ENCODE measurements around the gene NBPF8.
"Not testable (repeated sequence)": the region's sequence is repeated elsewhere in the genome, so short reads cannot be mapped to it uniquely, and the experiment has no call there.

The NBPF8 gene, protein sequence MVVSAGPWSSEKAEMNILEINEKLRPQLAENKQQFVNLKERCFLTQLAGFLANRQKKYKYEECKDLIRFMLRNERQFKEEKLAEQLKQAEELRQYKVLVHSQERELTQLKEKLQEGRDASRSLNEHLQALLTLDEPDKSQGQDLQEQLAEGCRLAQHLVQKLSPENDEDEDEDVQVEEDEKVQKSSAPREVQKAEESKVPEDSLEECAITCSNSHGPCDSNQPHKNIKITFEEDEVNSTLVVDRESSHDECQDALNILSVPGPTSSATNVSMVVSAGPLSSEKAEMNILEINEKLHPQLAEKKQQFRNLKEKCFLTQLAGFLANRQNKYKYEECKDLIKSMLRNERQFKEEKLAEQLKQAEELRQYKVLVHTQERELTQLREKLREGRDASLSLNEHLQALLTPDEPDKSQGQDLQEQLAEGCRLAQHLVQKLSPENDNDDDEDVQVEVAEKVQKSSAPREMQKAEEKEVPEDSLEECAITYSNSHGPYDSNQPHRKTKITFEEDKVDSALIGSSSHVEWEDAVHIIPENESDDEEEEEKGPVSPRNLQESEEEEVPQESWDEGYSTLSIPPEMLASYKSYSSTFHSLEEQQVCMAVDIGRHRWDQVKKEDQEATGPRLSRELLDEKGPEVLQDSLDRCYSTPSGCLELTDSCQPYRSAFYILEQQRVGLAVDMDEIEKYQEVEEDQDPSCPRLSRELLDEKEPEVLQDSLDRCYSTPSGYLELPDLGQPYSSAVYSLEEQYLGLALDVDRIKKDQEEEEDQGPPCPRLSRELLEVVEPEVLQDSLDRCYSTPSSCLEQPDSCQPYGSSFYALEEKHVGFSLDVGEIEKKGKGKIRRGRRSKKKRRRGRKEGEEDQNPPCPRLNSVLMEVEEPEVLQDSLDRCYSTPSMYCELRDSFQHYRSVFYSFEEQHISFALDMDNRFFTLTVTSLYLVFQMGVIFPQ

DNA sequence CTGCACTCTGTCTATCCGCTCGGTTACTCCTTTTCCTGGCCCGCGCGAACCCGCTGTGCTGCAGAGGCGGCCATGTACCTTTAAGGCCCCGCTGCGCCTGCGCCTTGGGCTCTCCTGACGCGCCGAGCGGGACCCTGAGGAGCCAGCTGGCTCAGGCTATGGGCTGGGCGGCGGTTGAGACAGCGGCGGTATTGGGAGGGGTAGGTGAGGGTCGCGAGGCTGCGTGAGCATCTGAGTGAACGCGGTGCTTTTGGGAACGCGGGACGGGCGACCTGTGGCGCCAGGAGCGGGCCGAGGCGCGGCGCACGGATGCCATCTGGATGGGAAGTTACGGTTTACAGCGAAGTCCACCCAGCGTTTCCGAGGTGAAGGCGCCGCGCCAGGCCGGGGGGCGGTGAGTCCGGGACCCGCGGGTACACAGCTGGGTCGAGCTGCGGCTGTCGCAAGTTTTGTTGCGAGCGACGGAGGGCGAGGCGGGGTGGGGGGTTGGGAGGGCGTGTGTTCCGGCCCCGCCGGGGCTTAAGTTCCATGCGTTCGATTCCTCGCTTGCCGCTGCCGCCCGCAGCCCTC is at the start of gene NBPF8:
TSS of gene NBPF8 (plus strand) at position 125 of the 570 bp plus-strand sequence. CDS start 21,488 bp downstream, outside the sequence.
- not testable (repeated sequence) for DNase-seq

DNA sequence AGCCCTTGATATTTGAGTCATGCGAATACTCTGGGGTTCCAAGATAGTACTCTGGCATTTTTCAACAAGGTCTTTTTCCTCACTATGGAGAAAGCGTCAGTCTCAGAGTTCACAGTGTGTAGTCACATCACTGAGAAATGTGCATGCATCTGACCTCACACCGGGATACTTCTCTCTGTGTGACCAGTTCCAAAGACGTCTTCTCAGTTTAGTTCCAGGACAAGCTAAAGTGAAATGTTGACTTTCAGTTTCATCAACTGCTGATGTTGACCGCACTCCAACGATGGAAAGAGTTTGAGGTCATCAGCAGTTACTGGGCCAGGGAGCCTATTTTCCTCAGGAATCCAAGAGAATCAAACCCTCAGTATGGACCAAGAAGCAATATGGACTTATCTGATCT is 47.1 kb upstream of the NBPF8 start:
- DNase-seq, result not testable (repeated sequence)

DNA sequence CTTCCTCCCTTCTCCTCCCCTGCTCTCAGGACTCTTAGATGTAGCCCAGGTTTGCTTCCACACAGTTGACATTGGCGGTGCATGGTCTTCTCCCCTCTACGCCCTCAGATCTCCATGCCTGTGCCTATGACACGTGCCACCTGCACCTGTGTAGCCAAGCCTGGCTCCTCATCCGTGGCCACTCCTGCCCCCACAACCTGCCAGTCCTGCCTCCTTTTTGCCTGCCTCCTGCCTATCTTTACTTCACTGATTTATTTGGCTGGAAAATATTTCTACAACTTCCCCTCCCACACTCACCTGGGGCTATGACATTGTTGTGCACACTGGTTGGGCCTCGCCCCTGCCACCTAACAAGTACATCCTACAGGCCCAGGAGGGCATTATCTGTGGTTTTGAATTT is 28.2 kb upstream of the NBPF8 start:
- not testable (repeated sequence) for DNase-seq

DNA sequence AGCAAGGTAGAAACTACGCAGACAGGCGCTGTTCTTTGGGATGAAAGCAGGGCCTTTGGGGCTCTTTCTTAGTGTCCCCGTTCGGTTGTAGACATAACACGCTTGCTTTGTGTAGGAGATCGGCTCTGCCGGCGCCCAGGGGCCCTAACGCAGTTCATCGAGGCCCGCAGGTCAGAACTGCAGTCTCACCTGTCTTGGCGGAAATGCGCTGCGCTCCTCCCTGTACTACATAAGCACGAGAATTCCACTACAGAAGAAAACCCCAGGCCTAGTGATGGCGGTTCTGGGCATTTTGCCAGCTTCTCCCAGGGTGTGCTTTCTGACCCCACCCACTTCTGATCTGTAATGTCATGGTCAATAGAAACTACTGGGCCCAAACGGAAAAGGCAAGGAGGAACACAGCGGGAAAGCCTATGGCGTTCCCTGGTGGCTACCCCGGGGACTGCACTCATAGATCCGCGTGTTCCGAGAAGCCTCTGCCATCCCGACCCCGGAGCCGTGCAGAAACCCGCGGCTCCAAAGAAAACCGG is 26.2 kb upstream of the NBPF8 start:
- DNase-seq, result not testable (repeated sequence)

DNA sequence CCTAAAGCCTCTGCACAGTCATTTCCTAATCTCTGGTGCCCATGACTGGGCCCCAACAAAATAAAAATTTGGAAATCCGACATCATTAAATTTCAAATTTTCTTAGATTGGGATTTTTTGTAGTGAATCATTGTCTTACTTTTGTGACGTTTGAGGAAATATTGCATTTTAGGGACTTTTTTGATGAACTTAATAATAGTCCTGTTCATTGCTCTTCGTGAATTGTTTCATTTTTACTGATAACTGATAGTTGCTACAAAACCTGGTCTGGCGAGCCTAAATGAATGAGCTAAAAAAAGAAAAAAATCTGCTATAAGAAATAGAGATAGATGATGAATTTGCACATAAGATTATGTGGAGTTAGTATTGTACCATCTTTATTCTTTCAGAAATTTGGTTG is 23.5 kb upstream of the NBPF8 start:
- DNase-seq, result not testable (repeated sequence)

DNA sequence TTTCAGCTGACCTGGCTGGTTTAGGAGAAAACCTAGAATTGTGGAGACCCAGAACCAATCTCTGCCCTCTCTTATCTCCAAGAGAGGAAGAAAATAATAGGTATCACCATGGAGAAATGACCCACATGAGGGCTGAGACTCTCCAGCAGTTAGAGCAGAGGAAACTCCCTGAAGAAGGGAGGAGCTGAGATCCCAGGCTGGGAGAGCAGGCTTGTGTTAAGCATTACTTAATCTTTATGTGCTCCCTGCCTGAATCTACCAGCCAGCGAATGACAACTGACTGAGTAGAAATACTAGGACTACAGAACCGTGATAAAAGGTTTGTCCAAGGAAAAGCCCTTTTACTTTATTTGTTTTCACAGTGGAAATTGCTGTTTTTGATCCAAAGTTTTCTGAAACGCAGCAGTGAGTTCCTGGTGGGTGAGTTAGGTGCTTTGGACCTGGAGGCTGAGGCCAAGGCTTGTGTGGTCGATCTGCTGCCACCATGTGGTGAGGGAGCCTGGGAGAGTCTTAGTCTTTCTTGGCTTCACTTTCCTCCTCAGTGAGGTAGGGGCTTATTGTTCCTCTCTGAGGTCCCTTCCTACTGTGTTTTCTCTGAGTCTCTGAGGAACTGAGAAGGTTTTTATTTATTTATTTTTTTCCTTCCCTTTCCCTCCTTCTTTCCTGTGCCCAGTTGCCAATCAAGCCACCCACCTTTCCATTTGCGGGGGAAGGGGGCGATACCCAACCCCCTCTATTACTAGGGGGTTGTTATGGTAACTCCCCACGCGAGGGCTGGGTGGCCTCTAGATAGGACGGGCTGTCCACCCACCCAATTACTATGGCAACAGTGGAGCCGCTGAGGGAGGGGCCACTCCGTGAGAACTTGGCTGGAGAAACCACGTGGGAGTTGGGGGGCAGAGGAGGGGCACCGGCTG is 21.3 kb upstream of the NBPF8 start:
- DNase-seq, result not testable (repeated sequence)

DNA sequence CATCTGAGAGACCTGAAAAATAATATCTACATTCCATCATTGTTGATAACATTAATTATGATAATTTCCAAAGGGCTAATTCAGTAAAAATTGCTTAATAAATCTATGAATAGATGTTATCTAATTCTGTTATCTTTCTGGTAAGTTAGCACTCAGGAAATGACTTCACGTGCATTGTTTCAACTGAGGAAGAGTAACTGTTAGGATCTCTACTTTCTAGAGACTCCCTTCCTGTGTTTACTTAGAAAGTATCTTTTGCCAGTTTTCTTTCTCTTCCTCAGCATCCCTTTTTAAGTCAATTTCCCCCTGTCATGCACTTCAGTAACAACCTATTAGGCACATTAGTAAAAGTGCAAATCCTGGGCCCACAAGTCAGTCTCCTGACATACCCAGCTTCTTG is 9.5 kb upstream of the NBPF8 start:
- not testable (repeated sequence) for DNase-seq

DNA sequence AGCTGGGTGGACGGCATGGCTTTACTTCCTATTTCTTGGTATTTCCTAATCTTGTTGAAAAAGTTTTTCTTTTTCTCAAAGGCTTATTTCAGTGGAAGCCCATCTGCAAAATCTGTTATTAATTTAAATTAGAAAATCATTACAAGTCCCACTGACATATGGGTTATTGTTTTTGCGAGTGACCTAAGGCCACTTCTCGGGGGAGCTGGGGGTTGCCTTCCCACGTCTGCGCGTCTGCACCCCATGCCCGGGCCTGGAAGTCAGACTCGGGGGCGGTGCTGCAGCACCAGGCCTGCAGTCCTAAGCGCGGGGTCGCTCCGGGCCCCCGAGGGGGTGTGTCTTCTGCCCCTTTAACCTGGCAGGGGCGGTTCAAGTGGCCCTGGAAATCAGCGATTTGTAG is 384 bp upstream of the NBPF8 start:
- not testable (repeated sequence) for DNase-seq

DNA sequence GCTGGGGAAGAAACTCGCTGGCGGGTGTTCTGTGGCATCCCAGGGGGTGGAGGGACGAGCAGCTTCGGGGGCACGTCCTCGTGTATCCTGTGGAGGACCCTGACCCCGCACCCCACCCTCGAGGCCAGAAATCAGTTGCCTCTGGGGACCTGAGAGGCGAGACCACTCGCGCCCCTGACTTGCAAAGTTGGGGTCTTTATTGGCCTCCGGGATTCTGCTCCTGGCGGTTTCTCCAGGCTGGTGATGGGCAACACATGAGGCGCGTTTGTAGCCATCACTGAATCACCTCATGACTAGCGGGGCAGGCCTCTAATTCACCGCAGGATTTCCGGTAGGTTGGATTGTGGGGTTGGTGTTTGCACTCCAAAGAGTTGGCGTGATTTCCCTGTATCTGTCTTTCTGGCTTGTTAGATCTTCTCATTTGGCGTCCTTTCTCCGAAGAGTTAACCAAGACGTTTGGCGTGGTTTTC is 692 bp downstream of the NBPF8 start:
- not testable (repeated sequence) for DNase-seq

DNA sequence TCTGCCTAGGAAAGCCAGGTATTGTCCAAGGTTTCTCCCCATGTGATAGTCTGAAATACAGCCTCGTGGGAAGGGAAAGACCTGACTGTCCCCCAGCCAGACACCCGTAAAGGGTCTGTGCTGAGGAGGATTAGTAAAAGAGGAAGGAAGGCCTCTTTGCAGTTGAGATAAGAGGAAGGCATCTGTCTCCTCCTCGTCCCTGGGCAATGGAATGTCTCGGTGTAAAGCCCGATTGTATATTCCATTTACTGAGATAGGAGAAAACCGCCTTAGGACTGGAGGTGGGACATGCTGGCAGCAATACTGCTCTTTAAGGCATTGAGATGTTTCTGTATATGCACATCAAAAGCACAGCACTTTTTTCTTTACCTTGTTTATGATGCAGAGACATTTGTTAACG is 10.2 kb downstream of the NBPF8 start:
- not testable (repeated sequence) for DNase-seq

DNA sequence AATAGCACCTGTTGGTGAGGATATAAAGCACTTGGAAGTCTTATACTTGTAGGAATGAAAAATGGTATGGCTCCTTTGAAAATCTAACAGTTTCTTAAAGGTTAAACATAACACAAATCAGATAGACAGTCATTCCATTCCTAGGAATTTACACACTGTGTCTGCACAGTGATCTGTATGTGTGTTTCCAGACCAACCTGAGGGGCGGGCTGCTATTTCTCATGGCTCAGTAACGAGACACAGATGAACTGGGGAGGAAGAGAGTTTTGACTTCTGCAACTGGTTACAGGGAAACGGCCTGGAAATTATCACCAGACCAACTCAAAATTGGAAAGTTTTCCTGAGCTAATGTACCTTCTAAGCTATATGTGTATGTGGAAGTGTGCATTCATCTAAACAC is 16.8 kb downstream of the NBPF8 start:
- not testable (repeated sequence) for DNase-seq

DNA sequence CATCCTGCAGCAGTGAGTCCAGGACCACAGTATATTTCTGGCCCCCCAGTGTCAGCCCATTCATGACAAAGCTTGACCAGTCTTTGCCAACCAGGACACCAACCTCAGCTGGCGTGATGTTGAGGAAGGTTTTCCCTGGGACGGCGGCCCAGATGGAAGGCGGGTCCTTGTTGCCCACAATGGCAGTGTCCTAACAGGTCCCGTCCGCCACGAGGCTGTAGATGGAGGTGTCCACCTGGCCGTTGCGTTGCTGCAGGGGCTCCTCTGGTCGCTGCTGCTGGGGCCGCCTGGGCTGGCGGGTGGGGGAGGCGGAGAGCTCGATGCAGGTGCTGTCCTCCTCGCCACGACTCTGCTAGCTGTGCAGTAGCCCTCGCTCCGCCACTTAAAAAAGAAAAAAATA is 19.0 kb downstream of the NBPF8 start:
- DNase-seq, result not testable (repeated sequence)

DNA sequence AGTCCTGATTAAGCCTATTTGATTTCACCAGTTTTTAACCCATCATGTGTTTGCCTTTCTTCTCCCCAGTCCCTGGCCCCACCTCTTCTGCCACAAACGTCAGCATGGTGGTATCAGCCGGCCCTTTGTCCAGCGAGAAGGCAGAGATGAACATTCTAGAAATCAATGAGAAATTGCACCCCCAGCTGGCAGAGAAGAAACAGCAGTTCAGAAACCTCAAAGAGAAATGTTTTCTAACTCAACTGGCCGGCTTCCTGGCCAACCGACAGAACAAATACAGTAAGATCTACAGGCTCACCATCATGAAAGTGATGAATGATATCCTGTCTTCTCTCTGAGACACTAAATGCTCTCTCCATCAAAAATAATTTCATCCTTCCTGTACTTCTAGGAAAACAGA is 34.3 kb downstream of the NBPF8 start:
- DNase-seq, result not testable (repeated sequence)
